Measurements from ENCODE around the gene KIAA1217.
"Not testable (repeated sequence)": the region's sequence is repeated elsewhere in the genome, so short reads cannot be mapped to it uniquely, and the experiment has no call there.

KIAA1217 gene

DNA sequence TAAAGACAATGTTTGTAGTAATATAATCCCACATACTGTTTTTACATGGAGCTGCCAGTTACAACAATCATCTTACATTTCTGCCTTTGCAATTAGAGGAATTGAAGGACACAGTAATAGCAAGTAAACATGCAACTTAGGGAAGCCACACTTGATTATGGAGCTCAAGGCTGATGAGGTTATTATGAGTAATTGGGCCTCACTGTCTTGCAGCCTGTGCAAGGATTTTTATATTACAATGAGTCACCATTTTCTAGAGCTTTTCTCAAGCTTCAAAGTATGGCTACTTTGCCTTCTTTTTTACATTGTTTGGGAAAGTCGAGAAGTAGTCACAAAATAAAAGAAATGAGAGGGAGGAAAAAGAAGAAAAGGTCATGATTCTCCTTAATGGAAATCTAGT is 226.4 kb downstream of the KIAA1217 start:
- no peak for TF ChIP-seq CTCF (IDR thresholded peaks at IDR 0.05; ENCODE audit: low read depth, low read length, missing control alignments)
- DNase-seq (ENCODE audit: extremely low read depth, low read depth), result no peak
- no peak overlapping the region for H3K4me3 ChIP-seq (replicated peaks; ENCODE audit: low read depth, low read length)

DNA sequence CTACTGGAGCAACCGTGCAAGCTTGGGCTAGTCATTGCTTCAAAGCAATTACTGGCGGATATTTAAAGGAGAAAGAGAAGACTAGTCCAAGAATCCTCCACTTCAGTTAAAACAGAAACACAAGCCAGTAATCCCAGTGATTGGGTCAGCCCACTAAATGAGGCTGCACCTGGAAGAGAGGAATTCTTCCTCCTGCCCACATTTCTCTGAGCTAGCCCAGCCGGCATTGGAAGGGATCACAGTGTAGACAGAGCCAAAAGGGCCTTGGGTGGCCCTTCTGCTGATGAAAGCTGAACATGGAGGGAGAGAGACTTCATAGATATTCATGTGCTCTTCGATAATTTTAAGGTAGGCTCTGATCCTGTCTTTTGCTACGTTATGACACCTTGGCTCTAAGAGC is 228.4 kb downstream of the KIAA1217 start:
- H3K4me3 ChIP-seq (replicated peaks; ENCODE audit: low read depth, low read length), result no peak overlapping the region
- no peak for TF ChIP-seq CTCF (IDR thresholded peaks at IDR 0.05; ENCODE audit: low read depth, low read length, missing control alignments)
- DNase-seq (ENCODE audit: extremely low read depth, low read depth), result no peak

DNA sequence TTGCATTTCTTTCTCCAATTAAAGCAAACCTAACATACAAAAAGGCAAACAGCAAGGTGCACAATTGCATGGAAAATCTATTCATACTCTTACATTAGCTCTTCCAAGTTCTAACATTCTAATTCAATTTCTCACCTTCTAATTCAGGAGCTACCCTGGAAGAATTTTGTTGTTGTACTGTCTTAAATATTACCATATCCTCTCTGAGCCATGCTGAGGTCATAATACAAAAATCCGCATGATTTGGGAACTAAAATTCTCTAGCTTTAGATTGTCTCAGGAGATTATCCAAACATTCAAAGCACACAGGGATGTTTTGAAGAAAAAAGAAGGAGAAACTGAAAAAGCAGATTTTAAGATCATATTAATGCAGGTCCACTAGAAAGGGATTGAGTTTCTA is 229.9 kb downstream of the KIAA1217 start:
- no peak for DNase-seq (ENCODE audit: extremely low read depth, low read depth)
- TF ChIP-seq CTCF (IDR thresholded peaks at IDR 0.05; ENCODE audit: low read depth, low read length, missing control alignments), result no peak
- H3K4me3 ChIP-seq (replicated peaks; ENCODE audit: low read depth, low read length), result no peak overlapping the region

GRCh38 chr10:24439935-24440334 is 231.0 kb downstream of the KIAA1217 start:
- TF ChIP-seq CTCF (IDR thresholded peaks at IDR 0.05; ENCODE audit: low read depth, low read length, missing control alignments), result no peak
- DNase-seq (ENCODE audit: extremely low read depth, low read depth), result no peak
- no peak overlapping the region for H3K4me3 ChIP-seq (replicated peaks; ENCODE audit: low read depth, low read length)

- no peak overlapping the region for H3K4me3 ChIP-seq (replicated peaks; ENCODE audit: low read depth, low read length)
- TF ChIP-seq CTCF (IDR thresholded peaks at IDR 0.05; ENCODE audit: low read depth, low read length, missing control alignments), result no peak
- no peak for DNase-seq (ENCODE audit: extremely low read depth, low read depth)
Measured at GRCh38 chr10:24440817-24441797, 232.2 kb downstream of the KIAA1217 start.

GRCh38 chr10:24442234-24442633 is 233.3 kb downstream of the KIAA1217 start:
- no peak overlapping the region for H3K4me3 ChIP-seq (replicated peaks; ENCODE audit: low read depth, low read length)
- no peak for DNase-seq (ENCODE audit: extremely low read depth, low read depth)
- no peak for TF ChIP-seq CTCF (IDR thresholded peaks at IDR 0.05; ENCODE audit: low read depth, low read length, missing control alignments)

- not testable (repeated sequence) for H3K4me3 ChIP-seq (replicated peaks; ENCODE audit: low read depth, low read length); DNase-seq (ENCODE audit: extremely low read depth, low read depth)
Measured at GRCh38 chr10:24442641-24443174, 233.8 kb downstream of the KIAA1217 start.

Data from HFF-Myc (cell line).